ENCODE measurements around the gene ASRGL1. TPM values are rescaled to one million over a fixed set of nuclear protein-coding genes. Genes with fewer than 3 reads are reported as not detected.

Gene ASRGL1
- total and polyA plus RNA-seq, 2 of the 13 experiments (the other 11 are each of a cell fraction or from before 2014, with no cell fraction given) = 50.8 to 97.5 TPM

- no peak for TF ChIP-seq ZNF609 (CRISPR knock-in tag; IDR thresholded peaks at IDR 0.05; ENCODE audit: borderline replicate concordance)
- TF ChIP-seq ONECUT2 (CRISPR knock-in tag; IDR thresholded peaks at IDR 0.05) = peak; percentile 94
- no peak for TF ChIP-seq ZSCAN12 (CRISPR knock-in tag; IDR thresholded peaks at IDR 0.05)
- TF ChIP-seq RCOR2 (CRISPR knock-in tag; IDR thresholded peaks at IDR 0.05) = peak; percentile 67; the same call in 1 of the 2 replicates
- peak; percentile 55 for TF ChIP-seq RARA (CRISPR knock-in tag; IDR thresholded peaks at IDR 0.05)
- no peak for TF ChIP-seq ETV6 (CRISPR knock-in tag; conservative IDR thresholded peaks at IDR 0.05)
- peak; percentile 61; the same call in 1 of the 2 replicates for TF ChIP-seq SIX1 (CRISPR knock-in tag; IDR thresholded peaks at IDR 0.05; ENCODE audit: borderline replicate concordance)
- TF ChIP-seq CEBPG (CRISPR knock-in tag; IDR thresholded peaks at IDR 0.05) = peak; percentile 67
- TF ChIP-seq ZNF547 (CRISPR knock-in tag; IDR thresholded peaks at IDR 0.05) = no peak
- no peak for TF ChIP-seq DBP (CRISPR knock-in tag; IDR thresholded peaks at IDR 0.05; ENCODE audit: not compliant biosample characterization)
- no peak for TF ChIP-seq STAT6 (CRISPR knock-in tag; IDR thresholded peaks at IDR 0.05; ENCODE audit: borderline replicate concordance)
- peak; percentile 51; the same call in 1 of the 2 replicates for TF ChIP-seq NR2F2 (IDR thresholded peaks at IDR 0.05; ENCODE audit: borderline replicate concordance, low read depth)
- TF ChIP-seq HMGXB4 (CRISPR knock-in tag; IDR thresholded peaks at IDR 0.05; ENCODE audit: borderline replicate concordance in 1 of 2, low read depth in 1 of 2) = no peak
- no peak for TF ChIP-seq CBFB (CRISPR knock-in tag; IDR thresholded peaks at IDR 0.05)
- TF ChIP-seq RFXAP (CRISPR knock-in tag; IDR thresholded peaks at IDR 0.05; ENCODE audit: borderline replicate concordance) = no peak
- no peak for TF ChIP-seq ZNF350 (CRISPR knock-in tag; IDR thresholded peaks at IDR 0.05; ENCODE audit: borderline replicate concordance, low read depth)
- no peak for TF ChIP-seq ZC3H13 (CRISPR knock-in tag; IDR thresholded peaks at IDR 0.05)
- peak; percentile 34; the same call in 1 of the 2 replicates for TF ChIP-seq FOXP4 (CRISPR knock-in tag; IDR thresholded peaks at IDR 0.05)
These were observed 95.4 kb downstream of the ASRGL1 start (continued) for GRCh38 chr11:62432695-62433094.

Data from HepG2 (cell line).